GM12878 (cell line): ENCODE measurements around the gene ACTR1B.

ENCODE experiments used
- BCL3 ChIP-seq: IDR thresholded peaks from 2 replicates; pipeline ENCODE4 v1.6.1; 2011; ENCODE audit warnings: borderline replicate concordance, low read depth, mild to moderate bottlenecking, moderate library complexity, low read length; ENCODE audit not compliant: insufficient read depth, poor library complexity, severe bottlenecking
- CBFB ChIP-seq: IDR thresholded peaks from 2 replicates; pipeline ENCODE4 v1.6.1; 2016; ENCODE audit warnings: antibody characterized with exemption, low read depth
- CTCF ChIP-seq, 3 experiments: IDR thresholded peaks in 2 of 3; conservative IDR thresholded peaks in 1 of 3; 2 replicates each; pipeline ENCODE4 v1.5.1; 2011; ENCODE audit warnings: low read depth in 3 of 3, low read length in 3 of 3, mild to moderate bottlenecking in 3 of 3, control low read depth in 2 of 3, moderate library complexity in 2 of 3, inconsistent platforms in 1 of 3, mixed read lengths in 1 of 3; ENCODE audit not compliant: control insufficient read depth in 2 of 3, insufficient read depth in 1 of 3; ENCODE audit errors: extremely low read depth in 1 of 3
- HDAC6 ChIP-seq: fragments of 200-600 bp; sonication (generic); IDR thresholded peaks from one replicate; pipeline ENCODE4 v1.8.0; 2017; ENCODE audit warnings: antibody characterized with exemption; ENCODE audit not compliant: unreplicated experiment
- POLR2AphosphoS5 ChIP-seq: IDR thresholded peaks from 2 replicates; pipeline ENCODE4 v1.6.1; 2011; ENCODE audit warnings: mild to moderate bottlenecking, low read length, inconsistent platforms
- TAF1 ChIP-seq: IDR thresholded peaks from 2 replicates; pipeline ENCODE4 v1.6.1; 2011; ENCODE audit warnings: mild to moderate bottlenecking, low read depth, low read length, borderline replicate concordance
- TCF12 ChIP-seq: IDR thresholded peaks from 2 replicates; pipeline ENCODE4 v1.6.1; 2011; ENCODE audit warnings: low read depth, mild to moderate bottlenecking, low read length

DNA sequence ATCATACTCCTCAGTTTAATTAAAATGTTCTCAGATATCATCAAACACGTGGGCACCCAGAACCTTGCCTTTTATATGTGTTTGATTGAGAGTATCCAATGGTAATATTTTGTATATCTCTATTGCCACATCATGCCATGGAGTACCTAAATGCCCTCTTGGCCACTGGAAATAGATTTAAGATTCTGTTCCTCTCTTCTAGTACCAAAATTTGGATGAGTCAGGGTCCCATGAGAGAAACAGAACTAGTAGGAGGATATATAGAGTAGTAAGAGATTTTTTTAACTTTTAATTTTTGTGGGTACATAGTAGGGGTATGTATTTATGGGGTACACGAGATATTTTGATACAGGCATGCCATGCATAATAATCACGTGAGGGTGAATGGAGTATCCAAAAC, 39.9 kb upstream of the ACTR1B start:
- TF ChIP-seq TCF12 (no peak), BCL3 (no peak), CTCF (IDR thresholded peaks at IDR 0.05 in 2 of 3, conservative IDR thresholded peaks at IDR 0.05 in 1 of 3; ENCODE audit: control insufficient read depth in 2 of 3, extremely low read depth in 1 of 3, insufficient read depth in 1 of 3, low read depth in 3 of 3, low read length in 3 of 3) (no peak), CBFB (no peak), HDAC6 (no peak), POLR2AphosphoS5 (no peak), TAF1 (no peak)
